Activated naive CD8-positive, alpha-beta T cell treated with anti-CD3 and anti-CD28 coated beads, Interleukin-2, amount 10 ng/mL, durations not matched to agents 7 days and 5 days (primary cell): Measurements from ENCODE around the gene SEMA5A. TPM values are rescaled to one million over a fixed set of nuclear protein-coding genes. Genes with fewer than 3 reads are reported as not detected.

Experiments used
- ATAC-seq: fragments of 150-1000 bp; cut with Tn5 transposase; one replicate; pipeline ENCODE4 v1.10.0; 2021; ENCODE audit warnings: low read depth, moderate library complexity
- POLR2A ChIA-PET: fragments of 350-600 bp; sonication (Branson Sonifier 250); formaldehyde crosslinking; loops from one replicate; lab custom pipeline; 2021; ENCODE audit warnings: antibody characterized with exemption; lab: Charles Lee
- DNase-seq: peaks from one replicate; pipeline ENCODE4 v3.0.0; 2021
- H3K27ac Mint-ChIP-seq: one replicate; pipeline ENCODE4 v1.8.0; 2022; ENCODE audit warnings: mild to moderate bottlenecking, mixed read lengths
- H3K27me3 Mint-ChIP-seq: one replicate; pipeline ENCODE4 v1.8.0; 2022; ENCODE audit warnings: mild to moderate bottlenecking, moderate library complexity, mixed read lengths
- H3K36me3 Mint-ChIP-seq: one replicate; pipeline ENCODE4 v1.8.0; 2021; ENCODE audit warnings: mild to moderate bottlenecking, mixed read lengths
- H3K4me1 Mint-ChIP-seq: one replicate; pipeline ENCODE4 v1.8.0; 2021; ENCODE audit warnings: mixed read lengths
- H3K4me3 Mint-ChIP-seq: one replicate; pipeline ENCODE4 v1.8.0; 2022; ENCODE audit warnings: mild to moderate bottlenecking, moderate library complexity, mixed read lengths
- H3K9me3 Mint-ChIP-seq: one replicate; pipeline ENCODE4 v1.8.0; 2021; ENCODE audit warnings: mixed read lengths
- total RNA-seq, 2 experiments: library from RNA; stranded (reverse); gene quantifications; one replicate each; pipeline ENCODE4 v1.2.3, GENCODE V29; 2021

SEMA5A gene
- total RNA-seq, 2 experiments from 2014 or later = 0.03 to 0.14 TPM

- Mint-ChIP-seq H3K9me3 (peaks cover 5% of the 10 kb centered on the region), H3K4me3 (no peak overlapping the region), H3K4me1 (no peaks in the 10 kb centered on the region), H3K27ac (no peak overlapping the region), H3K36me3 (no peaks in the 10 kb centered on the region), H3K27me3 (no peaks in the 10 kb centered on the region)
- ATAC-seq = no peak
- POLR2A ChIA-PET = no interaction called here
- no peak for DNase-seq
These were observed 248.7 kb downstream of the SEMA5A start for GRCh38 chr5:9297134-9297533.

GRCh38 chr5:9295466-9295801 is 250.4 kb downstream of the SEMA5A start:
- H3K9me3 Mint-ChIP-seq = peaks cover 5% of the 10 kb centered on the region
- POLR2A ChIA-PET = no interaction called here
- H3K4me1 Mint-ChIP-seq = no peaks in the 10 kb centered on the region
- no peaks in the 10 kb centered on the region for H3K36me3 Mint-ChIP-seq
- H3K27ac Mint-ChIP-seq = no peak overlapping the region
- H3K4me3 Mint-ChIP-seq = no peak overlapping the region
- no peaks in the 10 kb centered on the region for H3K27me3 Mint-ChIP-seq
- DNase-seq (no peak), ATAC-seq (no peak)

GRCh38 chr5:9294793-9295465 is 250.9 kb downstream of the SEMA5A start:
- ATAC-seq = no peak
- DNase-seq = no peak
- no peak overlapping the region for H3K4me3 Mint-ChIP-seq
- no peaks in the 10 kb centered on the region for H3K4me1 Mint-ChIP-seq
- H3K27me3 Mint-ChIP-seq = no peaks in the 10 kb centered on the region
- peaks cover 5% of the 10 kb centered on the region for H3K9me3 Mint-ChIP-seq
- H3K27ac Mint-ChIP-seq = no peak overlapping the region
- H3K36me3 Mint-ChIP-seq = no peaks in the 10 kb centered on the region
- POLR2A ChIA-PET = no interaction called here

- no peaks in the 10 kb centered on the region for H3K27me3 Mint-ChIP-seq
- no peak overlapping the region for H3K27ac Mint-ChIP-seq
- ATAC-seq (no peak), DNase-seq (no peak)
- H3K36me3 Mint-ChIP-seq = no peaks in the 10 kb centered on the region
- no peak overlapping the region for H3K4me3 Mint-ChIP-seq
- POLR2A ChIA-PET = no interaction called here
- peaks cover 2% of the 10 kb centered on the region for H3K9me3 Mint-ChIP-seq
- H3K4me1 Mint-ChIP-seq = no peaks in the 10 kb centered on the region
These were observed 257.6 kb downstream of the SEMA5A start for GRCh38 chr5:9288234-9288633.

- Mint-ChIP-seq H3K4me3 (no peak overlapping the region), H3K27me3 (no peaks in the 10 kb centered on the region), H3K4me1 (no peaks in the 10 kb centered on the region)
These were observed 261.0 kb downstream of the SEMA5A start for GRCh38 chr5:9284781-9285307.

GRCh38 chr5:9284272-9284671 is 261.6 kb downstream of the SEMA5A start:
- no peak overlapping the region for H3K27ac Mint-ChIP-seq
- H3K9me3 Mint-ChIP-seq = peaks cover 6% of the 10 kb centered on the region
- no peaks in the 10 kb centered on the region for H3K36me3 Mint-ChIP-seq
- no peaks in the 10 kb centered on the region for H3K4me1 Mint-ChIP-seq
- ATAC-seq = no peak
- POLR2A ChIA-PET = no interaction called here
- no peak overlapping the region for H3K4me3 Mint-ChIP-seq
- H3K27me3 Mint-ChIP-seq = no peaks in the 10 kb centered on the region
- no peak for DNase-seq

More at GRCh38 chr5:9284781-9285307, 261.0 kb downstream of the SEMA5A start:
- DNase-seq (no peak), ATAC-seq (no peak)
- peaks cover 6% of the 10 kb centered on the region for H3K9me3 Mint-ChIP-seq
- H3K27ac Mint-ChIP-seq = no peak overlapping the region
- POLR2A ChIA-PET = no interaction called here
- no peaks in the 10 kb centered on the region for H3K36me3 Mint-ChIP-seq

- Mint-ChIP-seq H3K4me3 (no peak overlapping the region), H3K9me3 (peaks cover 6% of the 10 kb centered on the region), H3K36me3 (no peaks in the 10 kb centered on the region), H3K27me3 (no peaks in the 10 kb centered on the region), H3K27ac (no peak overlapping the region), H3K4me1 (no peaks in the 10 kb centered on the region)
- ATAC-seq (no peak), DNase-seq (no peak)
- POLR2A ChIA-PET = no interaction called here
These were observed 262.4 kb downstream of the SEMA5A start for GRCh38 chr5:9283473-9283872.

GRCh38 chr5:9283021-9283420 is 262.9 kb downstream of the SEMA5A start:
- Mint-ChIP-seq H3K27ac (no peak overlapping the region), H3K4me1 (no peaks in the 10 kb centered on the region), H3K4me3 (no peak overlapping the region), H3K36me3 (no peaks in the 10 kb centered on the region), H3K27me3 (no peaks in the 10 kb centered on the region), H3K9me3 (peaks cover 6% of the 10 kb centered on the region)
- POLR2A ChIA-PET = no interaction called here
- DNase-seq (no peak), ATAC-seq (no peak)

GRCh38 chr5:9282211-9282610 is 263.7 kb downstream of the SEMA5A start:
- Mint-ChIP-seq H3K9me3 (peaks cover 6% of the 10 kb centered on the region), H3K4me3 (no peak overlapping the region), H3K27ac (no peak overlapping the region), H3K36me3 (no peaks in the 10 kb centered on the region), H3K4me1 (no peaks in the 10 kb centered on the region), H3K27me3 (no peaks in the 10 kb centered on the region)
- POLR2A ChIA-PET = no interaction called here
- no peak for ATAC-seq
- no peak for DNase-seq

GRCh38 chr5:9279774-9280173 is 266.1 kb downstream of the SEMA5A start:
- Mint-ChIP-seq H3K4me3 (no peak overlapping the region), H3K27ac (no peak overlapping the region), H3K36me3 (no peaks in the 10 kb centered on the region), H3K27me3 (no peaks in the 10 kb centered on the region), H3K4me1 (no peaks in the 10 kb centered on the region), H3K9me3 (peaks cover 5% of the 10 kb centered on the region)
- POLR2A ChIA-PET = no interaction called here
- ATAC-seq = no peak
- DNase-seq = no peak

GRCh38 chr5:9278921-9279603 is 266.8 kb downstream of the SEMA5A start:
- Mint-ChIP-seq H3K9me3 (peaks cover 5% of the 10 kb centered on the region), H3K27me3 (no peaks in the 10 kb centered on the region), H3K27ac (no peak overlapping the region), H3K4me1 (no peaks in the 10 kb centered on the region), H3K36me3 (no peaks in the 10 kb centered on the region), H3K4me3 (no peak overlapping the region)
- POLR2A ChIA-PET = no interaction called here
- DNase-seq = no peak
- no peak for ATAC-seq

- H3K4me1 Mint-ChIP-seq = no peaks in the 10 kb centered on the region
- H3K9me3 Mint-ChIP-seq = no peaks in the 10 kb centered on the region
- DNase-seq (no peak), ATAC-seq (no peak)
- no peak overlapping the region for H3K27ac Mint-ChIP-seq
- H3K4me3 Mint-ChIP-seq = no peak overlapping the region
- POLR2A ChIA-PET = no interaction called here
- H3K27me3 Mint-ChIP-seq = no peaks in the 10 kb centered on the region
- H3K36me3 Mint-ChIP-seq = no peaks in the 10 kb centered on the region
These were observed 276.9 kb downstream of the SEMA5A start for GRCh38 chr5:9269014-9269413.

- DNase-seq (no peak), ATAC-seq (no peak)
- Mint-ChIP-seq H3K27ac (no peak overlapping the region), H3K4me1 (no peaks in the 10 kb centered on the region), H3K9me3 (no peaks in the 10 kb centered on the region), H3K4me3 (no peak overlapping the region), H3K27me3 (no peaks in the 10 kb centered on the region), H3K36me3 (no peaks in the 10 kb centered on the region)
- POLR2A ChIA-PET = no interaction called here
These were observed 277.6 kb downstream of the SEMA5A start for GRCh38 chr5:9268226-9268625.
